Neuronal stem cell (in vitro differentiated cells): Measurements from ENCODE around the gene PLEKHA8.
A peak's percentile ranks its signal among the peaks of the same experiment; 100 is the strongest.

Experiments used
- DNase-seq: peaks from one replicate; pipeline ENCODE4 v3.0.0-alpha.2; 2013; ENCODE audit warnings: low spot score
- H2AFZ ChIP-seq: one replicate; pipeline ENCODE4 v1.6.1; 2013; ENCODE audit warnings: mild to moderate bottlenecking, low read length, inconsistent platforms
- H2AK5ac ChIP-seq: 2 replicates; pipeline ENCODE4 v1.6.1; 2013; ENCODE audit warnings: low read depth, mild to moderate bottlenecking, inconsistent platforms, low read length, moderate library complexity, mixed read lengths
- H2BK120ac ChIP-seq: 2 replicates; pipeline ENCODE4 v1.6.1; 2013; ENCODE audit warnings: low read depth, mild to moderate bottlenecking, inconsistent platforms, low read length, moderate library complexity, mixed read lengths
- H2BK12ac ChIP-seq: one replicate; pipeline ENCODE4 v1.6.1; 2013; ENCODE audit warnings: low read length, inconsistent platforms
- H2BK15ac ChIP-seq: 2 replicates; pipeline ENCODE4 v1.6.1; 2013; ENCODE audit warnings: mild to moderate bottlenecking, low read length, inconsistent platforms, mixed read lengths
- H2BK5ac ChIP-seq: one replicate; pipeline ENCODE4 v1.6.1; 2013; ENCODE audit warnings: inconsistent platforms, mild to moderate bottlenecking, low read length, moderate library complexity
- H3K14ac ChIP-seq: one replicate; pipeline ENCODE4 v1.6.1; 2013; ENCODE audit warnings: low read length, inconsistent platforms
- H3K18ac ChIP-seq: 2 replicates; pipeline ENCODE4 v1.6.1; 2013; ENCODE audit warnings: low read length, inconsistent platforms
- H3K23ac ChIP-seq: 2 replicates; pipeline ENCODE4 v1.6.1; 2013; ENCODE audit warnings: low read depth, mild to moderate bottlenecking, mixed read lengths, low read length, inconsistent platforms; ENCODE audit not compliant: poor library complexity
- H3K27ac ChIP-seq: replicated peaks from 3 replicates; pipeline ENCODE4 v1.5.1; 2013; ENCODE audit warnings: low read length, inconsistent platforms
- H3K27me3 ChIP-seq, 3 experiments: 2 replicates each; pipeline ENCODE4 v1.6.1; 2013; ENCODE audit warnings: low read length in 3 of 3, mild to moderate bottlenecking in 2 of 3, inconsistent platforms in 1 of 3, low read depth in 1 of 3, mixed read lengths in 1 of 3, moderate library complexity in 1 of 3; ENCODE audit not compliant: control insufficient read depth in 3 of 3, insufficient read depth in 3 of 3
- H3K36me3 ChIP-seq, 2 donors: replicated peaks in 1 of 2; 2 replicates each; pipeline ENCODE4 v1.6.1; 2013; ENCODE audit warnings: low read length in 2 of 2; ENCODE audit not compliant: control insufficient read depth in 2 of 2, insufficient read depth in 2 of 2
- H3K4ac ChIP-seq: 2 replicates; pipeline ENCODE4 v1.6.1; 2013; ENCODE audit warnings: inconsistent platforms, mild to moderate bottlenecking, low read length, moderate library complexity
- H3K4me1 ChIP-seq, 2 donors: 1 replicate in 1 of 2; 2 replicates in 1 of 2; pipeline ENCODE4 v1.6.1; 2013; ENCODE audit warnings: low read length in 2 of 2, low read depth in 1 of 2; ENCODE audit not compliant: control insufficient read depth in 2 of 2, insufficient read depth in 1 of 2
- H3K4me2 ChIP-seq: one replicate; pipeline ENCODE4 v1.6.1; 2013; ENCODE audit warnings: mild to moderate bottlenecking, low read length, inconsistent platforms; ENCODE audit not compliant: insufficient read depth, poor library complexity, severe bottlenecking
- H3K4me3 ChIP-seq, 2 donors: 2 replicates each; pipeline ENCODE4 v1.5.1; 2013; ENCODE audit warnings: low read length in 2 of 2, mild to moderate bottlenecking in 2 of 2, inconsistent platforms in 1 of 2, moderate library complexity in 1 of 2
- H3K79me1 ChIP-seq: one replicate; pipeline ENCODE4 v1.6.1; 2013; ENCODE audit warnings: low read depth, mild to moderate bottlenecking, inconsistent platforms, low read length, moderate library complexity
- H3K9ac ChIP-seq: one replicate; pipeline ENCODE4 v1.6.1; 2013; ENCODE audit warnings: mild to moderate bottlenecking, low read depth, low read length, inconsistent platforms; ENCODE audit not compliant: poor library complexity
- H3K9me3 ChIP-seq, 2 donors: replicated peaks in 1 of 2; 2 replicates each; pipeline versions ENCODE3 to v1.6.1; 2013; ENCODE audit warnings: low read length in 2 of 2, mild to moderate bottlenecking in 2 of 2, inconsistent platforms in 1 of 2, low read depth in 1 of 2, mixed read lengths in 1 of 2, moderate library complexity in 1 of 2; ENCODE audit not compliant: control insufficient read depth in 2 of 2, insufficient read depth in 1 of 2
- H4K8ac ChIP-seq: one replicate; pipeline ENCODE4 v1.6.1; 2013; ENCODE audit warnings: low read depth, mild to moderate bottlenecking, inconsistent platforms, low read length, moderate library complexity
- H4K91ac ChIP-seq: one replicate; pipeline ENCODE4 v1.6.1; 2013; ENCODE audit warnings: low read length, low read depth, mild to moderate bottlenecking, inconsistent platforms; ENCODE audit not compliant: poor library complexity
- WGBS, 2 donors: extraction: QIAGEN DNeasy Blood & Tissue Kit; methylation state at CpG; one replicate each; pipeline ENCODE4 v1.1.7; 2013; ENCODE audit warnings: missing lambda C conversion rate in 2 of 2, mixed read lengths in 1 of 2; ENCODE audit not compliant: insufficient read length in 2 of 2, insufficient replicate concordance in 1 of 2; ENCODE audit errors: extremely low coverage in 2 of 2; 5-methylcytosine and 5-hydroxymethylcytosine counted together

PLEKHA8 gene

DNA sequence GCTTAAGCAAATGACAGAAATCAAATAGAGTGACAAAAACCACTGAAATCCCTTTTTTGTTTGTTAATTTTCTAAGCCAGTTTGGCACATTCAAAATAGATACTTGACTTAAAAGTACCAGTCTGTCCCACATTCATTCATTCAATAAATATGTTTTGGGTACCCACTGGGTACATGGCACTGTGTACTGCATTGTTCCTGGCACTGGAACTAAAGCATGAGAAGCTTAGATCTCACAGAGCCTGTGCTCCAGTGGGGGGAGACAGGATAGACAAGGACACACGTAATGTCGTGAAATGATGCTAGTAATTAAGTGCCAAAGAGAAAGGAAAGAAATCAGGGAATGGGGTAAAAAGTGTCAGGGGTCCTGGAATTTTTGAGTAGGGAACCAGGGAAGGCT, 119.6 kb downstream of the PLEKHA8 start:
- Histone ChIP-seq H3K27ac (no peak overlapping the region), H3K27me3 (no peaks in the 10 kb centered on the region), H3K4me3 (no peak overlapping the region), H2BK120ac (no peak overlapping the region), H3K14ac (no peak overlapping the region), H3K18ac (no peak overlapping the region), H2BK5ac (no peak overlapping the region), H2AK5ac (no peak overlapping the region), H4K8ac (no peak overlapping the region), H3K4me1 (peaks cover 0 to 3% of the 10 kb centered on the region in 2 donors), H2AFZ (no peak overlapping the region), H3K9ac (no peak overlapping the region), H3K79me1 (no peaks in the 10 kb centered on the region), H3K23ac (no peak overlapping the region), H3K4ac (no peak overlapping the region), H2BK12ac (no peak overlapping the region), H3K4me2 (no peak overlapping the region), H3K9me3 (no peaks in the 10 kb centered on the region), H2BK15ac (no peak overlapping the region), H3K36me3 (peaks cover 3 to 5% of the 10 kb centered on the region in 2 donors), H4K91ac (no peak overlapping the region)
- WGBS, 2 donors, result no CpG with 5 or more reads among the region's 2 CpGs
- DNase-seq, result no peak

GRCh38 chr7:30148426-30148825, 120.2 kb downstream of the PLEKHA8 start:
- H2AFZ ChIP-seq, result no peak overlapping the region
- no CpG with 5 or more reads among the region's 5 CpGs for WGBS, 2 donors

DNA sequence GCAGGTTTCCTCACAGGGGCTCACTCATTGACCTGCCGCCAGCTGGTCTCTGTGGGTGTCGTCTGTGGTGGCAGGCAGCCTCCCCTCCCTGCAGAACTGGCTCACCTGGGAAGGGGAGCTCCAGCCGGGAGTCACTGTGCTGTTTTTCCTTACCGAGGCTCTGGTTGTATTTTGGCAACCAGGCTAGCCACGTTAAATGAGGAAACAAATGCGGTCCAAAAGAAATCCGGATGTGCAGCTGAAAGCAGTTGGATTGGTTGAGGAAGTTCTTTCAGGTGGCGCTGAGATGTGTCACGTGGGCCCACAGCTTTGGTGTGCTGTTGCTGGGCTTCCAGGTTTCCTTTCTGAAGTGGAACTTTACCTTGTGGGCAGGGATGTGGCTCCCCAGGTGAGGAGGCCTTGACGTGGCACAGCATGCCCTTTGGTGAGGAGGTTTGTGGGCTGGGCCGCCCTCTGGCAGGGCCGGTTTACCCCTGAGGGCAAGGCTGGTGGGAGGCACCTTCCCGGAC, 120.8 kb downstream of the PLEKHA8 start:
- H2BK12ac ChIP-seq, result no peak overlapping the region
- no CpG with 5 or more reads among the region's 13 CpGs for WGBS, 2 donors
- H3K18ac ChIP-seq, result peak overlapping the region; percentile 15
- H2BK120ac ChIP-seq, result no peak overlapping the region
- H2AK5ac ChIP-seq, result no peak overlapping the region
- H3K4ac ChIP-seq, result no peak overlapping the region
- no peaks in the 10 kb centered on the region for H3K9me3 ChIP-seq
- H3K36me3 ChIP-seq, result peaks cover 3 to 5% of the 10 kb centered on the region in 2 donors
- no peak overlapping the region for H3K4me3 ChIP-seq
- H2BK15ac ChIP-seq, result no peak overlapping the region
- H3K9ac ChIP-seq, result no peak overlapping the region
- no peak overlapping the region for H4K91ac ChIP-seq
- no peak for DNase-seq
- H3K14ac ChIP-seq, result peak overlapping the region; percentile 22
- H3K4me1 ChIP-seq, result peaks cover 0 to 3% of the 10 kb centered on the region in 2 donors
- H4K8ac ChIP-seq, result no peak overlapping the region
- no peak overlapping the region for H2AFZ ChIP-seq
- no peaks in the 10 kb centered on the region for H3K27me3 ChIP-seq
- H2BK5ac ChIP-seq, result no peak overlapping the region
- H3K79me1 ChIP-seq, result no peaks in the 10 kb centered on the region
- no peak overlapping the region for H3K4me2 ChIP-seq
- no peak overlapping the region for H3K23ac ChIP-seq
- no peak overlapping the region for H3K27ac ChIP-seq

More at GRCh38 chr7:30148426-30148825, 120.2 kb downstream of the PLEKHA8 start:
- Histone ChIP-seq H3K18ac (no peak overlapping the region), H2BK120ac (no peak overlapping the region), H3K4me2 (no peak overlapping the region), H4K91ac (no peak overlapping the region), H3K4me3 (no peak overlapping the region), H3K4ac (no peak overlapping the region), H4K8ac (no peak overlapping the region), H3K27ac (no peak overlapping the region), H3K27me3 (no peaks in the 10 kb centered on the region), H3K14ac (no peak overlapping the region), H3K36me3 (peaks cover 3 to 5% of the 10 kb centered on the region in 2 donors), H2BK15ac (no peak overlapping the region), H2AK5ac (no peak overlapping the region), H3K79me1 (no peaks in the 10 kb centered on the region), H3K4me1 (peaks cover 0 to 3% of the 10 kb centered on the region in 2 donors), H2BK5ac (no peak overlapping the region), H3K23ac (no peak overlapping the region), H2BK12ac (no peak overlapping the region), H3K9me3 (no peaks in the 10 kb centered on the region), H3K9ac (no peak overlapping the region)
- no peak for DNase-seq

DNA sequence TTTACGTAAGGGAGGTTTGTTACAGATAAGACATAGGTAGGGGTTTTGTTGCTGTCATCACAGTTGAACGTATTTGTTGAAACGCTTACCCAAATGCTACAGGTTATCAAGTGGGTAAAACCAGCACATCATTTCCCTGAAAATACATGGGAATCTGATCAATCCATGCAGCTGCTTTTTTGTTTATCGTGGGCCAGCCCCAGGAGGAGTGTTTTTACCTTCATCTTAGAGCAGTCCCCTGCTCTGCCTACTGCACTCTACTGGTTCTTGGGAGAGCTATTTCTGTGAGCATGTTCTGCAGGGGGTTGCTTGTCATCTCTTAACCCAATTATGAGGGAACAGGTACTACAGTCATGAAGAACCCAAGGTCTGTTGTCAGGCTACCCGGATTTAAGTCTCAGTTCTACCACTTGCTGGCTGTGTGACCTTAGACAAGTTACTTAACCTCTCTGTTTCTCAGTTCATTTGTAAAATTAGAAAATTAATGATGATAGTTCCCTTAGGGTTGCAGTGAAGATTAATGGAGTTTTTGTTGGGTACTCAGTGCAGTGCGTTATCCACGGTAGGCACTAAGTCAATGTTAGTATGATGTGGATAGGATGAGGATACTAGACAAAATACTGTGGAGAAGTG, 121.5 kb downstream of the PLEKHA8 start:
- no peak overlapping the region for H4K8ac ChIP-seq
- no peak overlapping the region for H2BK12ac ChIP-seq
- no peak overlapping the region for H3K4me2 ChIP-seq
- no peak overlapping the region for H4K91ac ChIP-seq
- no peaks in the 10 kb centered on the region for H3K79me1 ChIP-seq
- no peak overlapping the region for H3K4me3 ChIP-seq
- no CpG with 5 or more reads among the region's 7 CpGs for WGBS, 2 donors
- H2AK5ac ChIP-seq, result no peak overlapping the region
- H3K18ac ChIP-seq, result no peak overlapping the region
- H3K9me3 ChIP-seq, result no peaks in the 10 kb centered on the region
- no peak overlapping the region for H2BK15ac ChIP-seq
- H3K4me1 ChIP-seq, result peaks cover 0 to 3% of the 10 kb centered on the region in 2 donors
- no peak overlapping the region for H2AFZ ChIP-seq
- H3K36me3 ChIP-seq, result peaks cover 5% of the 10 kb centered on the region in 2 donors
- H3K23ac ChIP-seq, result no peak overlapping the region
- H3K14ac ChIP-seq, result no peak overlapping the region
- no peak overlapping the region for H2BK5ac ChIP-seq
- no peak overlapping the region for H3K27ac ChIP-seq
- no peaks in the 10 kb centered on the region for H3K27me3 ChIP-seq
- H3K9ac ChIP-seq, result no peak overlapping the region
- no peak overlapping the region for H3K4ac ChIP-seq
- no peak for DNase-seq
- H2BK120ac ChIP-seq, result no peak overlapping the region
